Muscle layer of duodenum (tissue), 2 donors: Measurements from ENCODE around the gene COX7A2.

Experiments used
- H3K27ac ChIP-seq: one replicate; pipeline ENCODE4 v1.7.0; 2013; ENCODE audit warnings: mild to moderate bottlenecking, low read length
- H3K27me3 ChIP-seq: one replicate; pipeline ENCODE4 v1.7.0; 2013; ENCODE audit warnings: low read depth, mild to moderate bottlenecking, control low read depth, low read length
- H3K36me3 ChIP-seq, 2 donors: one replicate each; pipeline ENCODE4 v1.7.0; 2013; ENCODE audit warnings: low read length in 2 of 2, control low read depth in 1 of 2, mild to moderate bottlenecking in 1 of 2; ENCODE audit not compliant: insufficient read depth in 2 of 2, control insufficient read depth in 1 of 2
- H3K4me1 ChIP-seq, 2 donors: one replicate each; pipeline ENCODE4 v1.7.0; 2013; ENCODE audit warnings: low read length in 2 of 2, mild to moderate bottlenecking in 2 of 2, control low read depth in 1 of 2, moderate library complexity in 1 of 2; ENCODE audit not compliant: insufficient read depth in 2 of 2, control insufficient read depth in 1 of 2
- H3K4me3 ChIP-seq, 2 donors: one replicate each; pipeline ENCODE4 v1.7.0; 2013; ENCODE audit warnings: low read length in 2 of 2, low read depth in 1 of 2, mild to moderate bottlenecking in 1 of 2
- H3K9me3 ChIP-seq, 2 donors: one replicate each; pipeline ENCODE4 v1.7.0; 2013; ENCODE audit warnings: low read length in 2 of 2, control low read depth in 1 of 2, mild to moderate bottlenecking in 1 of 2; ENCODE audit not compliant: control insufficient read depth in 1 of 2
- donor health status: healthy.

COX7A2 gene

DNA sequence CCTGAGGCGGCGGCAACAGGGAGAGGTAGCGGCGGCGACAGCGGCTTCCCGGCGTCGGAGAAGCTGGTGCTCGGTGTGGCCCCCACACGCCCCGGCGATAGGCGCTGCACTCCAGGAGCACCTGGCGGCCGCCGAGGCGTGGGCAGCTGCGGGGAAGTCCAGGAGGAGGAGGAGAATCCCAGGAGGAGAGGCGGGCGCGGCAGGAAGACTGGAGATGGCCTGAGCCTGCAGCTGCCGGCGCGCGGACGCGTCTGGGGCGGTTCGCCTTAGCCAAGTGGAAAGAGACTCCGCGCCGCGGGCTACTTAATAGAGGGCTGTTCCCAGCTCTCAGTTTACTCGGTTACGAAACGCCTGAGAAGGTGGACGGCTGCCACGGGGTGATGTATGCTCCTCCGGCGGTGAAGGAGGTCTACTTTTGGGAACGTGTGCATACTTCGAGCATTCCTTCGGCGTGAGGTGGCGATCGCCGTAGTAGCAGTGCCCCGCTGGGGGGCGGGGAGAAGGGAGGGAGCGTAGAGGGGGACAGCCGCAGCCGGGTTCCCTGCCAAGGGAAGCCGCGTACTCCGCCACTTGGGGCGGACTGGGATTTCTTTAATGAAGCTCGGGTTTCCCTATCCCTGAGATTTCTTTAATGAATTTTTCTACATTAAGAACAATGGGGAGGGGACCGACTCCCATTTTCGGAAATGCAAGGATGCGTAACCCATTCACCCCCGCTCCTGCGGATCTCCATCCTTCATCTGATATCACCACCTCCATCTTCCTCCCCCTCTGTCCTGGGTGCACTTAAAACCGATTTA is 37.6 kb downstream of the COX7A2 start, which contains the start of gene COL12A1:
Gene COL12A1 (minus strand): TSS at position 278 of the 800 bp plus-strand sequence. CDS start 3,261 bp downstream, outside the sequence.
- Histone ChIP-seq H3K4me1 (peaks cover 3 to 34% of the 10 kb centered on the region in 2 donors), H3K36me3 (no peaks in the 10 kb centered on the region), H3K4me3 (peak within 1 kb of the TSS; percentile 76 to 89), H3K27ac (peak within 1 kb of the TSS; percentile 94), H3K9me3 (no peaks in the 10 kb centered on the region), H3K27me3 (peaks cover 36% of the 10 kb centered on the region)

DNA sequence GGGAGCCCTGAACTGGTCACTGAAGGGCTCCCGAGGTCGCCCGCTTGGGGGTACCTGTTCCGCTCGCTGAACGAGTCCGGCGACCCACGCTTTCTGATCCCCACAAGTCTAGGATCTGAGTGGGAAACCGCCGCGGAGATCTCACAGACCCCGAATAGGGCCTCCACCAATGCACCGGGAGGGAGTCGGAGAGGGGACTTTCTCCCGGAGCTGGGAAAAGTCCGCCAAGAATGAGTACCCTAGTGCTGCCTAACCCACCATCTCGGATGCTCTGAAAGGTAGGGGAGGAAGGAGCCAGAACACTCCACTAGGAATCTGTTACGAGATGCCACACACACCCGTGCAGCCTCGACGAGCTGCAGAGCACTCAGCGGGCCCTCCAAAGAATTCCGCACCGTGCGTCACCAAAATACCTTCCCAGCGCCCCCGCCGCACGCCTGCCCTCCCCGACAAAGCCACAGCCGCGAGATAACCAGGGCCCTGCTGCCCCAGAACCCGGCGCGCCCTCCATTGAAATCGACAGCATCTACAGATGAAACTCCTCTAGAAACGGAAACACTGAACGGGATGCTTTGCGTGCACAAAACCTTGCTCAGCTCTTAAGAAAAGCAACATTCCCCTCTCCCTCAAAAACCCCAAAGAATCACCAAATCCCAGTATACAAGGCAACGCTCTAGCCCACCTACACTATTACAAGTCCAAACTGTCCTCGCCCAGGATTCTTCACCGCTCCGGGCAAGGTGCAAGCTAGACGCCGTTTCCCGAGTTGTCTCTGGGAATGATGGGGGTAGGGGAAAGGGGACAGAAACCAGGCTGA is 38.4 kb downstream of the COX7A2 start:
- peak overlapping the region; percentile 76 to 89 for H3K4me3 ChIP-seq
- peaks cover 36% of the 10 kb centered on the region for H3K27me3 ChIP-seq
- no peaks in the 10 kb centered on the region for H3K36me3 ChIP-seq
- H3K27ac ChIP-seq, result peak overlapping the region; percentile 94
- peaks cover 3 to 31% of the 10 kb centered on the region in 2 donors for H3K4me1 ChIP-seq
- no peaks in the 10 kb centered on the region for H3K9me3 ChIP-seq

DNA sequence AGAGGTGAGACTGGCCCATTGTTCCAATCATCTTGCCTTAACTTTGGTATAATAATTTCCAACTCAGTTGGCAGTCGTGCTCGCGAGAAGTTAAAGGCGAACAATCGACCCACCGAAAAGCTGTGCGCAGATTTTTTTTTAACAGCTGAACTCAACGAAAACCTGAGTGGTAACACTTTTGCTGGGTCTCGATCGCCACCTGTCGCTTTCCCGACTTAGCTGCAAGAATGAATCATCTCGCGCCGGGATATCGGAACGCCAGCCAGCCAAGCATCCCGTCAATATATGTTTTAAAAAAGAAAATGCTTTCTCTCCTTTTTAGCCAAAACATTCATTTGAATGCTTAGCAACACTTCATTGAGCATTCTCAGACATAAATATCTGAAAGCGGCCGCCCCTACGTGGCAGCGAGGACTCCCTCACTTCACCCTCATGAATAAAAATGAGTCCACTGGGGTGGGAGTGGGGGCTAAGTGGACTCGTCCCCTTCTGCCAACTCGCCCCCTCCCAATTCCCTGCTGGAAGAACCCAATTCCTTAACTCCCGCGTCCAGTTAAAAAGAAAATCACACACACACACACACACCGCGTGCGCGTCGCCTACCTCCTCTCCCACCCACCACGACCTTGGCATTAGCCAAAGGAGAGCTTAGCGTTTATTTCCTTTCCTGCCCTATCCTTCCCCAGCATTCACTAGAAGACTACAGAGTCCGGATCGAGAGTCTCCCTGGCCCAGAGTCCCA is 39.2 kb downstream of the COX7A2 start:
- Histone ChIP-seq H3K36me3 (no peaks in the 10 kb centered on the region), H3K27ac (peak overlapping the region; percentile 94), H3K4me3 (peak overlapping the region; percentile 76 to 89), H3K27me3 (peaks cover 36% of the 10 kb centered on the region), H3K4me1 (peaks cover 3 to 31% of the 10 kb centered on the region in 2 donors), H3K9me3 (no peaks in the 10 kb centered on the region)

- H3K27me3 ChIP-seq, result peaks cover 34% of the 10 kb centered on the region
- H3K4me3 ChIP-seq, result peak overlapping the region; percentile 76 to 89
- H3K27ac ChIP-seq, result peak overlapping the region; percentile 94
- H3K4me1 ChIP-seq, result peaks cover 3 to 30% of the 10 kb centered on the region in 2 donors
- no peaks in the 10 kb centered on the region for H3K36me3 ChIP-seq
- no peaks in the 10 kb centered on the region for H3K9me3 ChIP-seq
Measured at GRCh38 chr6:75203721-75204120, 39.9 kb downstream of the COX7A2 start.

DNA sequence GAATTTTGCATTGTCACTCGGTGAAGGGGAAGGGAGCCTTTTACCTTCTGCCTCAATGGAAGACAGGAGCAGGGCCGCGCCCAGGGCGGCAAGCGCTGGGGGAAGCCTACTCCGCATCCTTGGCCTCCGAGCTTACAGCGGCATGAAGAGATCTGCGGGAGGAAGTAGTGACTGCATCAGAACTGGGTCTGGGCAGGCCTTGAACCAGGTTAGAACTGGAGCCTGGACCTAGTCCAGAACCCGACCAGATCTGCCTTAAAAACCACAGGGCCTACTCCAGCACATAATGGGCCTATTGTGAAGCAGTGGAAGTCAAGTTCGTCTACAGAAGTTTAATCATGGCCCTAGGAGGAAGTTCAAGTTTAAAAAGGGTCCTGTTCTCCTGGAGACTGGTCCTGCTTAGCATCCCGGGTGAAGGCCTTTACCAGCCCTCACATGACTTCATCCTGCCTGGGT is 40.9 kb downstream of the COX7A2 start:
- H3K4me1 ChIP-seq, result peaks cover 0 to 25% of the 10 kb centered on the region in 2 donors
- peaks cover 32% of the 10 kb centered on the region for H3K27me3 ChIP-seq
- no peaks in the 10 kb centered on the region for H3K36me3 ChIP-seq
- H3K9me3 ChIP-seq, result no peaks in the 10 kb centered on the region
- peak overlapping the region; percentile 38 to 76 for H3K4me3 ChIP-seq
- H3K27ac ChIP-seq, result peak overlapping the region; percentile 94

DNA sequence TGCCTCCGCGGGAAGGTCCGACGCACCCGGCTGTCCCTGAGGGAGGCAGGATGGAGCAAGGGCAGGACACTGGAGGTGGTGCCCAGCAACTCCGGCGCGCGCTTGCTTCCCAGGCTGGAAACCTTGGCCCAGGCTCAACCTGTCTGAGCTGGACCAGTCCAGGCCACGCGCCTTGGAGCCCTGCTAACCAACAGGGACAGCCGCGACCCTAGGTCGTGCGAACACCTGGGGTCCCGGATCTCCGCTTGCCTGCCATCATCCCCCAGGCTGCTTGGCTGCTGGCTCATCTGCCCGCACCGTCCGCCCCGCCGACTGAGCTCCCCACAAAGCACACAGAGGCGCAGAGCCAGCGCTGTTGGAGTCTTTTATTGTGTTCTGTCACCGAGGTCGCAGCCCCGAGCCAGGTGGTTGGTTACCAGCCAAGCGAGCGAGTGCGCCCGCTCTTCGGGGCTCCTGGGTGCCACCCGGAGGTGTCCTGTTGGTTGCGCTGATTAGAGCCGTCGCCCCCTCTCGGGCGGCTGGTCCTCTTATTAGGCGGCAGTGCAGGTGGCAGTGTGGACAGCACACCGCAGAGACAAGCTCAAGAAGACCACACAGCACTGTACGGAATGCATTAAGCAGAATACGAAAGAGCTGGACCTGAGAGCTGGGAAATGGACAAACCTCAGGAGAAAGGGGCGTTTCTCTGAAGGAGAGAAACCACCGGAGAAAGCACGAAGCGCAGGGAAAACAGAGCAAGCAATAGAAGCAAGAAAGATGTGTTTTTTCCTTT is 41.5 kb downstream of the COX7A2 start:
- no peaks in the 10 kb centered on the region for H3K36me3 ChIP-seq
- peak overlapping the region; percentile 94 for H3K27ac ChIP-seq
- no peaks in the 10 kb centered on the region for H3K9me3 ChIP-seq
- peaks cover 0 to 19% of the 10 kb centered on the region in 2 donors for H3K4me1 ChIP-seq
- H3K27me3 ChIP-seq, result peaks cover 31% of the 10 kb centered on the region
- H3K4me3 ChIP-seq, result peak overlapping the region; percentile 38 to 76

GRCh38 chr6:75201021-75201420 is 42.6 kb downstream of the COX7A2 start:
- peaks cover 0 to 14% of the 10 kb centered on the region in 2 donors for H3K4me1 ChIP-seq
- peaks cover 25% of the 10 kb centered on the region for H3K27me3 ChIP-seq
- H3K9me3 ChIP-seq, result no peaks in the 10 kb centered on the region
- peak overlapping the region in 1 of 2 donors; percentile 76 for H3K4me3 ChIP-seq
- peak overlapping the region; percentile 94 for H3K27ac ChIP-seq
- H3K36me3 ChIP-seq, result no peaks in the 10 kb centered on the region

DNA sequence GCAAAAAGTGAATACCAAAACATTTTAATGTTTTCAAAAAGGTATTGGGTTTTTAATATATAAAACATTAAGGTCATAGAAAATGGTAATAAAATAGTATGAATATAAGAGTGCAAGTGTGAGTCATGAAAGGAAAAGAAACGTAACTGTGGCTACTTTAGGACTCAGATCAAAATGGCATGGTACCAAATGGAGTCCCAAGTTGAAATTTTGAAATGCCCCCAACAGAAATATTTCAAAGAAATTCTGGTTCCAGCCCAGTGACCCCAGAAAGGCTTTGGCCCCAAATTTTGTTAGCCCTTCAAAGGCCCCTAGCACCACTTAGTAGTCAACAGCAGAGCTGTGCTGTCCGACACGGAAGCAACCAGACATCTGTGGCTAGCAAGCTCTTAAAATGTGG is 43.7 kb downstream of the COX7A2 start:
- Histone ChIP-seq H3K27me3 (peaks cover 18% of the 10 kb centered on the region), H3K27ac (no peak overlapping the region), H3K4me3 (no peak overlapping the region), H3K36me3 (no peaks in the 10 kb centered on the region), H3K4me1 (peaks cover 0 to 14% of the 10 kb centered on the region in 2 donors), H3K9me3 (no peaks in the 10 kb centered on the region)

GRCh38 chr6:75196081-75196687 is 47.4 kb downstream of the COX7A2 start:
- H3K36me3 ChIP-seq, result peaks cover 0 to 8% of the 10 kb centered on the region in 2 donors
- no peak overlapping the region for H3K27ac ChIP-seq
- no peak overlapping the region for H3K4me3 ChIP-seq
- H3K9me3 ChIP-seq, result no peaks in the 10 kb centered on the region
- peaks cover 0 to 3% of the 10 kb centered on the region in 2 donors for H3K4me1 ChIP-seq
- H3K27me3 ChIP-seq, result no peaks in the 10 kb centered on the region
